ENCODE results near the gene HEBP1.

The HEBP1 gene

DNA sequence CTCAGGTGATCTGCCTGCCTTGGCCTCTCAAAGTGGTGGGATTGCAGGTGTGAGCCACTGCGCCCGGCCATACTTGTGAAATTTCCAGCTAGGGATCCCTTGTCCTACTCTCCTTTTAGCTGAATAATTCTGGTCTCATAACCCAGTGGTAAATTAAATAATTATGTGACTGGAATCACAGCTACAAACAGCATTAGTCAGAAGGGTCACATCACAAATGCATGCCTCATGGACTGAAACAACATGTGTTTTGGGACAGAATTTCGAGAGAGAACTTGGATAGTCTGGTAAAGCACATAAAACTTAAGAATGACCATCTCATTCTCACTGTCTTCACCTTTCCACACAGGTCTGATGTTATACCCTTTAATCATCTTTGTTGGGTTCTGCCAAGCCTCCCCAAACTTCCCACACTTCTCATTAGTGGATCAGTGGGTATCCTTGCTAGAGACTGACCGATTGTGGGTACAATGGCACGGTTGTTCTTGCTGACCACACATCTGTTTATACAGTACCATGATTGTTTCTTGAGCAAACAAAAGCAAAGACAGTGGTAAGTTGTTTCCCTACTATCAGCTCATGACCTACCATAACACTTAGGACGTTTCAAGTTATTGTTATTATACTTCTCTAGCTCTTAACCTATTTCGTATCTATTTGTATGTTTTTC lies 53.2 kb downstream of the HEBP1 start:
- no peak for FAIRE-seq

DNA sequence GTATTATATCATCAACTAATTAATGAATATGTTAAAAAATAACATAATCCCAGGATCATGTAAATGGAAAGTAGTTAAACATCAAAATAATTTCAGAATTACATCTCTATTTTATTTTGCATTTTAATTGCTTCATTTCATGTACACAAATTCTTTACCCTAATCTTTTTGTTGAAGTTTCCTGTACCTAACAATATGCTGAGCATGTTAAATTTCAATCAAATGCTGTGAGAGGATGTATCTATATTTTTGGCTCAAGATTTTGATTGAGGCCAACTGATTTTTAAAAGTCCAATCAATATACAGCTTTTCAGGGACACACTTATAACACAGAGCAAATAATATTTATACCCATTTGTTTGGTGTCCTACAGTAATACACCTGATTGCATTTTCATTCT lies 54.5 kb downstream of the HEBP1 start:
- no peak for FAIRE-seq

DNA sequence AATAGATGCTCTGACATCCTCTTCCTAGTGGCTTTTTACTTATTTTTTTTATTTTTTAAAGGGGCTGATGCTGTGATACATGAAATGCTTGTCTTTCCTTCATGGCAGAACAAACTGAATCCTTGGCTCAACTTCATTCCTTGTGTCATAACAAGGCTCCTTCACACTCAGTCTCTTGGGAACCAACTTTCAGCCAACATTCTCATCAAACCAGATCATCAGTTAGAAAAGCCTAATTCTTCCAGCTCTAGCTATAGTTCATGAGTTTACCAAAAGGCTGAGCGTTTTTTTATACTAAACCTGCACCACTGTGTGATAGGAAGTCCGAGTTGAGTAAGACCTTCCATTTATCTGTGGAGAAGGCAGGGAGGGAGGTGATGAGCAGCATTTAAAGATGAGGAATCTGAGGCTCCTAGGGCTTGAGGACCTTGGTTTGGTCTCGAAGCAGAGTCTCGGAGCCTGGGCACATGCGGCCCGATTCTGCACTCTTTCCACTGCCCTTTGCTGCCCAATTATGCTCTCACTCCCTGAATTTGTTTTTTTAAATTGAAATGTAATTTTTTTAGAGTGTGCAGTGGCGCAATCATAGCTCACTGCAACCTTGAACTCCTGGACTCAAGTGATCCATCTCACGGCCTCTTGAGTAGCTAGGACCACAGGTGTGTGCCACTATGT lies 56.3 kb downstream of the HEBP1 start:
- FAIRE-seq, result no peak

DNA sequence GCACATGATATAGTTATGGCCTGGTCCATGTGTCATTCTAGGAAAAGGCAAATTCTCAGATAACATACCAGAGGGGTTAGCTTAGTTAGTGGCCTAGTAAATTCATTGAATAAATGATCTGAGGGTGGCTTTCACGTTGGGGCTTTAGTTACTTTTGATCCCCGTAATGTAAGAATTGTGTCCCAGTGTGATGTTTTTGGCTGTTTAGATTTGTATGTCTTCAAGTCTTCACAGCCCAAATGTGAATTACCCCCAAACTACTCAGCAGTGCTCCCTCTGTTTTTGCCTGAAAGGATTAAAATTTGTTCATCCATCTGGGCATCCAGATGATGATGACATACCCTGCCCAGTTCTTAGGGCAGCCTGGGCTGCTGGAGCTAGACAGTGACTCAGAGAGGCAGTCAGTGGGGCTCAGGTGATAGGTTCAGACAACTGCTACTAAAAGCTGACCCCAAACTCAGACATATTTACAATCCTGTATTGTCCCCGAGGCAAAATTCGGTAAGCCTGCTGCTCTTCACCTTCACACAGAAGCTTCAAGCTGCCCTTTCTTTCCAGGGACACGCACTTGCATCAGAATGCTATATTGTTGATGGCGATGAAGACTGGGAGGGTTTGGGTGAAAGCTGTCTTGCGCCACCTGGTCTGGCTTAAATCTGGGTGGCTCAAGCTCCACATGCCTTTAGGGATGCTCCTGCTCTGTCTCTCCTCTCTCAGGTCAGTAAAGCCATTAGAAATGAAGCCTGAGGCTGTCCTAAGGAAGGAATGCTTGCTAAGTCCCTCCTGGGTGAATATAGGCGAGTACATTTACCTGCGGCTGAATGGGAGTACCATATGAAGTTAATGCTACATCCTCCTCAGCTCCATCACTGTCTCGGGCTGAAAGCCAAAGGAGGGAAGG lies 58.4 kb downstream of the HEBP1 start:
- no peak for FAIRE-seq

DNA sequence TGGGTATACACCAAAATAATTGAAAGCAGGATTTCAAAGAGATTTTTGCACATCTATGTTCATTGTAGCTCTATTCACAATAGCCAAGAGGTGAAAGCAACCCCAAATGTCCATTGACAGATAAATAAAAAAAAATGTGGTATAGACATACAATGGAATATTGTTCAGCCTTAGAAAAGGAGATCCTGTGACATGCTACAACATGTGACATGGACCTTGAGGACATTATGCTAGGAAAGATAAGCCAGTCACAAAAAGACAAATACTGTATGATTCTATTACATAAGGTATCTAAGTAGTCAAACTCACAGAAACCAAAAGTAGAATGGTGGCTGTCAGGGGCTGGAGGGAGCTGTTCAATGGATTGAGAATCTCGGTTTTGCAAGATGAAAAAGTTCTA lies 60.2 kb downstream of the HEBP1 start:
- FAIRE-seq, result no peak

DNA sequence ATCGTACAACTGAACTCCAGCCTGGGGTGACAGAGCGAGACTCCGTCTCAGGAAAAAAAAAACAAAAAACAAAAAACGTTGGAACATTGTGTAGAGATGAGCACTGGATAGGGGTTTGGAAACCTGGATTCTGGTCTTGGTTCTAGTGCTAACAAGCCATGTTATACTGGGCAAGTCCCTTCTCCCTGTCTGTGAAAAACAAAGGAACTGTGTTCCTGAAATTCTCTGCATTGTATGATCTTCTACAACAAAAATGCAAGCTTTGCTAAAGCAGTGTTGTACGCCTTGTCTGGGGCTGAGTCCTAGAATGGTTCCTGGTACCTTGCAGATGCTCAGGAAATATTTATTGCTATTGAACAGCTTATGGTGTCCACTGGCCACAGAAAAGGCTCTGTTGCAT lies 61.5 kb downstream of the HEBP1 start:
- no peak for FAIRE-seq

DNA sequence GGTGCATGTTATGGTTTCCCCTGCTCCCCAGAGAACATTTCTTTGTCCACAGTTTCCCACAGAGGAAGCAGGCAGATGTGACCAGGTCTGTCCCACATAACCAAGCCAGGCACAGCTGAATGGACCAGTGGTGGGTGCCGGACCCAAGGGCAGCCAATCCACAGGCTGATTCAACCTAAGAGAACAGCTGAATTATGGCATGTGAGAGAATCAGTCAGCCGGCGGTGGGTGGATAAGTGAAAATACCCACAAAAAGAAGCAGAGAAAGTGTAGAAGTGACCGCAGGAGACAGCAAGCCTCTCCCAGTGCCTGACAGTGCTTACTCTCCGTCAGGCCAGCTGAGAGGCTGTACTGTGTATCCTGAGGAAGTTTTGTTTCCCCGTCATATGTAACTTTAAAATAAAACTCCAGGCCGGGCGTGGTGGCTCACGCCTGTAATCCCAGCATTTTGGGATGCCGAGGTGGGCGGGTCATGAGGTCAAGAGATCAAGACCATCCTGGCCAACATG lies 63.0 kb downstream of the HEBP1 start:
- no peak for FAIRE-seq

DNA sequence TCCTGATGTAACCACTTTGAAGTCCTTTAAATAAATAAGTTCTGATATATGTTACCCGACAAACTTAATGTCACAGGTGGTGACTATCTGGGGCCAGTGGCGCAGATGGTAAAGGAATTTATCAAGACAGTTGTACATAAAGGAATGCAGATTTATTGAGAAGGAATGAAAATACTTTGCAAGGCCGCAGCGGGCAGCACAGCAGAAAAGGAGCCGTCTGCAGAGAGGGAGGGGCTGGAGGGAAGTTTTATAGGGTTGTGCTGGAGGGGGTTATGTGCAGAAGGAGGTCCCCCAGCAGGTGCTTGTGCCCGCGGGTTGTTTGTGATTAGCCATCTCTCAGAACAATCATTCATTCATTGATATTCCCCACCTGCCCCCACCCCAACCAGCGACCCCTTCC lies 65.5 kb downstream of the HEBP1 start:
- FAIRE-seq, result no peak

DNA sequence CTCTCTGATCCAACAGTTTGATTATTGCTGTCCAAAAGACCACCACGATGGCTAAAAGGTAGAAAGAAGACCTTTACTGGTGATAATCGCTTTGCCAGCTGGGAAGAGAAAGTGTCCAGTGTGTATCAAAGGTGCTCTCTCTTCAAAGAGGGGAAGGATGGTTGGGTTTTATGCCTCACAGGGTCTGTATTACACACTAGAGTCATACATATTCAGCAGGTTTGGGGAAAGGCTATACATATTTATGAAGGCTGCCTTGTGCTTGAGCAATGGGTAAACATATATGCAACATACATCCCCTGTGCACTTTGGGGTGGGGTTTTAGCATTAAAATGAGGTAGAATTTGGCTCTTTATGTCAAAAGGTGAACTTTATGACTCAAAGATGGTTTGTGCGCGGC lies 66.3 kb downstream of the HEBP1 start:
- no peak for FAIRE-seq

DNA sequence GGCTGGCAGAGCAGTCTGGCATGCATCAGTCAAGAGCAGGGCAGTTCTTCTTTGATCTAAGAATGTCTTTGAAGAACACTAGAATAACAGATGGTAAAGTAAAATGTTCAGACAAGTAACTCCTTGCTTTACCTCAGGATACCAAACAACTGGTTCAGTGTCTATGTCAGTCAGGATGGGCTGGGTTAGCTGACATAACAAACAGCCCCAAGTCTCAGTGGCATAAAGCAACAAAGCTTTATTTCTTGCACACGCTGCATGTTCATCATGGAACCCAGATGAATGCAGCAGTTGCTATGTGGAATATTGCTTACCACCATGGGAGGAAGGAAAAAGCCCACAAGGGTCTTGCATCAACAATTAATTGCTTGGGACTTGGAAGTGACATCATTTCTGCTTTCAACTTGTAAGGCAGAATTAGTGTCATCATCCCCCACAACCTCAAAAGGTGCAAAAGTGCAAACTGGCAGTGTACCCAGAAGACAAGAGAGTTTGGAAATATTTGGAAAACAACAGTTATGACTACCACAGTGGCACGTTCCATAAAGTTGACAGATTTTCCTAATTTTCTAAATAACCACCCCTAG lies 69.3 kb downstream of the HEBP1 start:
- FAIRE-seq, result no peak

DNA sequence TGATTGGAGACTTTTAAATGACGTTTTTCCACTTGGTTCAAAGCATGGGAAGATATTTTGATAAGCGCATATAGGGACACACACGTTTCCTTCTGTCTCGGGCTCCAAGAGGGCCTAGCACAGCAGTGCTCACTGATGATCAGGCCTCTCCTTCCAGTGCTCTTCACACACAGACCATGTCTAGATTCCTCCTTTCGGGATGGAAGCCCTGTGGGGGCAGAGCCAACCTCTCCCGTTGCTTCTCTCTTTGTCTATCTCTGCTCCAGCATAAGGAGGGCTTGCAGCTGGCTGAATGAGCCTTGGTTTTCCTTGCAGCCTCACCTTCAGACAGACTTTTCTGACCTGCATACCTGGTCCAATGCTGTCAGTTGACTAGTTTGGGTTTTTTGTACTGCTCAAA lies 70.4 kb downstream of the HEBP1 start:
- no peak for FAIRE-seq

DNA sequence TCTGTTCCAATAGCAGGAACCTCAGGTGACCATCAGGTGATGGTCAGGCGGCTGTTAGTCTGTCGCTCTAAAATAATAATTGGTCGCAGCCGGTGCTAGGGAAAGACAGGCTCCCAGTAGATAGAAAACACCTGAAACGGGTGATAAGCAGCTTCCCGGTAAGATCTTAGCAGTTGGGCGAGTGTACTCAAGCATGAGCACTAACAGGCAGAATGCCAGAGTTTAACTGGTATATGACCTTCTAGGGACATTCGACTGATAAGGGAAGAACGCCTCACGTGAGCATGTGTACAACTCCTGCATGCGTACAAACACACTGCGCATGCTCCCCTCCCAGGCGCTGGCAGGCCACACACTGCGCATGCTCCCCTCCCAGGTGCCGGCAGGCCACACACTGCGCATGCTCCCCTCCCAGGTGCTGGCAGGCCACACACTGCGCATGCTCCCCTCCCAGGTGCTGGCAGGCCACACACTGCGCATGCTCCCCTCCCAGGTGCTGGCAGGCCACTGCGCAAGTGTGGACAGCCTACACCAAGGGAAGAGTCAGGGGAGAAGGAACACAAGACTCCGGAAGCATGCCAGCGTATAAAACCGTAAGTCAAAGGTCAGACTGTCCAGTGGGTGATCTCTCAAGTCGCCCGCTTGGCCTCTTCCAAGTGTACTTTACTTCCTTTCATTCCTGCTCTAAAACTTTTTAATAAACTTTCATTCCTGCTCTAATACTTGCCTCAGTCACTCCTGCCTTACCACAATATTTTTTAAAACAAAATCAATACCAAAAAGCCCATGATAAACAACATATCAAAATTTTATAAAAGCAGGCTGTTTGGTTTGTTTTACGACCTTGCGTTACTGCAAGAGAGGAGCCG lies 72.6 kb downstream of the HEBP1 start:
- FAIRE-seq, result no peak

DNA sequence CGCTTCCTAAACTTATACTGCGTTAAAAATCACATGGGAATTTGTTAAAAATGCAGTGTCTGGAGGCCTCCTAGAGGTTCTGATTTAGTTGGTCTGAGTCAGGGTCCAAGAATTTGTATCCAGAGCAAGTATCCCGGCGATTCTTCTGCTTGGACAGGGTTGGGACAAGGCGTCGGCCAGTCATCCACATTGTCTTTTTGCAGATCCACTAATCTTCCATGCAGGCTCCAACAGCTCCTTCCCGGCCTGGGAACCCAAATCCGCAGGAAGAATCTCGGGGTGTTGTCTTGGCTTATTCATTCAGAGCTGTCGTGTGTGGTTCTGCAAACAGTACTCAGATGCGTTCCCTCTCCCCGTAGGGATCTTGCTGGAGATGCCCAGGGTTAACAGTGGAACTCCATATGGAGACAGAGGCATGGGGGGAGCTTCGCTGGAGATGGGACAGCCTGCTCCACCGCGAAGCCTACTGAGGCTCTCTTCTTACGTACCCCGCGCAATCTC lies 73.4 kb downstream of the HEBP1 start:
- FAIRE-seq, result no peak

DNA sequence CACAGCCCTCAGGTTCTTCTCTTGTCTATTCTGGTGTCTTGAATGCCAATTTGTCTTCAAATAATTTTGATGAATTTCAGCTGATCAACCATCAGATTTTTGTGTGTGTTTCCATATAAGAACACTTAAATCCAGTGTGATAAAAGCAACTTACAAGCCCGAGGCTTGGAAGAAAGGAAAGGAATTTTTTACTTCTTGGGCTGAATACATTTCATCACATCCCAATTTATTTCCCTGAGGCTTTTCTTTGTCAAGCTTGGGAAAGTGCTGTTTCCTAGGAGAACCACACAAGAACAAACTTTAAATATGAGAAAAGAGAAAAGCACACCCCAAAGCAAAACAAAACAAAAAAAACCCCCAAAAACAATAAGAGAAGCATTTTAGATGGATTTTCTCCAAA lies 74.7 kb downstream of the HEBP1 start:
- no peak for FAIRE-seq

Data from G401.6 (cell line).